Choroid plexus epithelial cell (primary cell): ENCODE results near the gene COL18A1.
"Not testable (repeated sequence)": the region's sequence is repeated elsewhere in the genome, so short reads cannot be mapped to it uniquely, and the experiment has no call there.

Experiments
- DNase-seq: peaks from one replicate; pipeline ENCODE4 v3.0.0-alpha.2; 2010; ENCODE audit warnings: low read depth
- H3K4me3 ChIP-seq: 2 replicates; pipeline ENCODE4 v1.5.1; 2011; ENCODE audit warnings: low read depth, mild to moderate bottlenecking, control low read depth, low read length, moderate library complexity
- TF ChIP-seq, protein P1 (sequence below): conservative IDR thresholded peaks from 2 replicates; pipeline ENCODE4 v1.5.1; 2011; ENCODE audit warnings: low read depth, mild to moderate bottlenecking, control low read depth, inconsistent platforms, low read length, moderate library complexity

The COL18A1 gene

DNA sequence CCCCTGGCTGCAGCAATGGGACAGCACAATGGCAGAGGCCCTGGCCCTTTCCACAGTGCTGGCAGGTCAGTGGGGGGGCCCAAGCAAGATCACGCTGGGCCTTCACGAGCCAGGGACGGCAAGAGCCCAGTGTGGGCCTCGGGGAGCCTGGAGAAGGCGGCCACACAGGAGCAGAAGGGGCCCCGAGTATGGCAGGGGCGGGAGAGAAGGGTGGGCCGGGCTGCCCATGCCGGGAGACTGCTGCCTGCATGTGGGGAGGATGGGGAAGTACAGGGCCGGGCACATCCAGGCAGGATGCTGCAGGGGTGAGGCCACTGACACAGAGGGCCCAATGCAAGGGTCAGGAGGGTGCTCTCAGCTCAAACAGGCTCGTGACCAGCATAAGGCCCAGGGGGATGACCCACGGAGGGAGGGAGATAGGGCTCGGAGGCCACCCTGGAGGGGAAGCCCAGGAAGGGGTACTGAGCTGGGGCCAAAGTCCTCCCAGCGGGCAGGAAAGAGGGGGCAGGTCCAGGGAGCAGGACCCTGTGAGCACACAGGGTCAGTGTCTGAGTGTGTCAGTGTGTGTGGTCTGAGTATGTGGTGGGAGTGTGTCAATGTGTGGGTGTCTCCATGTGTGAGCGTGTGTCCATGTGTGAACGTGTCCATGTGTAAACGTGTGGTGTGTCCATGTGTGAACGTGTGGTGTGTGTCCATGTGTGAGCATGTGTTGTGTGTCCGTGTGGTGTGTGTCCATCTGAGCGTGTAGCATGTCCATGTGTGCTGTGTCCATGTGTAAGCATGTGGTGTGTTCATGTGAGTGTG lies 124.2 kb downstream of the COL18A1 start:
- DNase-seq: no peak
- TF ChIP-seq, protein P1, sequence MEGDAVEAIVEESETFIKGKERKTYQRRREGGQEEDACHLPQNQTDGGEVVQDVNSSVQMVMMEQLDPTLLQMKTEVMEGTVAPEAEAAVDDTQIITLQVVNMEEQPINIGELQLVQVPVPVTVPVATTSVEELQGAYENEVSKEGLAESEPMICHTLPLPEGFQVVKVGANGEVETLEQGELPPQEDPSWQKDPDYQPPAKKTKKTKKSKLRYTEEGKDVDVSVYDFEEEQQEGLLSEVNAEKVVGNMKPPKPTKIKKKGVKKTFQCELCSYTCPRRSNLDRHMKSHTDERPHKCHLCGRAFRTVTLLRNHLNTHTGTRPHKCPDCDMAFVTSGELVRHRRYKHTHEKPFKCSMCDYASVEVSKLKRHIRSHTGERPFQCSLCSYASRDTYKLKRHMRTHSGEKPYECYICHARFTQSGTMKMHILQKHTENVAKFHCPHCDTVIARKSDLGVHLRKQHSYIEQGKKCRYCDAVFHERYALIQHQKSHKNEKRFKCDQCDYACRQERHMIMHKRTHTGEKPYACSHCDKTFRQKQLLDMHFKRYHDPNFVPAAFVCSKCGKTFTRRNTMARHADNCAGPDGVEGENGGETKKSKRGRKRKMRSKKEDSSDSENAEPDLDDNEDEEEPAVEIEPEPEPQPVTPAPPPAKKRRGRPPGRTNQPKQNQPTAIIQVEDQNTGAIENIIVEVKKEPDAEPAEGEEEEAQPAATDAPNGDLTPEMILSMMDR: no peak
- H3K4me3 ChIP-seq: no peak overlapping the region

DNA sequence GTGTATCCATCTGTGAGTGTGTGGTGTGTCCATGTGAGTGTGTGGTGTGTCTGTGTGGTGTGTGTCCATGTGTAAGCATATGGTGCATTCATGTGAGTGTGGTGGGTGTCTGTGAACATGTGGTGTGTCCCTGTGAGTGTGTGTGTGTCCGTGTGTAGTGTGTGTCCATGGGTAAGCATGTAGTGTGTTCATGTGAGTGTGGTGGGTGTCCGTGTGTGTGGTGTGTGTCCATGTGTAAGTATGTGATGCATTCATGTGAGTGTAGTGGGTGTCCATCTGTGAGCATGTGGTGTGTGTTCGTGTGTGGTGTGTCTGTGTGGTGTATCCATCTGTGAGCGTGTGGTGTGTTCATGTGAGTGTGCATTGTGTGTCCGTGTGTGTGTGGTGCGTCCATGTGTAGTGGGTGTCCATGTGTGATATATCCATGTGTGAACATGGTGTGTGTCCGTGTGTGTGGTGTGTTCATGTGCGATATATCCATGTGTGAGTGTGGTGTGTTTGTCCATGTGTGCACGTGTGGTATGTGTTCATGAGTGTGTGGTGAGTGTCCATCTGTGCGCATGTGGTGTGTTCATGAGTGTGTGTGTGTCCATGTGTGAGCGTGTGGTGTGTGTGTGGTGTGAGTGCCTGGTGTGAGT lies 124.9 kb downstream of the COL18A1 start:
- no peak for DNase-seq
- H3K4me3 ChIP-seq: no peak overlapping the region
- TF ChIP-seq, protein P1: no peak

DNA sequence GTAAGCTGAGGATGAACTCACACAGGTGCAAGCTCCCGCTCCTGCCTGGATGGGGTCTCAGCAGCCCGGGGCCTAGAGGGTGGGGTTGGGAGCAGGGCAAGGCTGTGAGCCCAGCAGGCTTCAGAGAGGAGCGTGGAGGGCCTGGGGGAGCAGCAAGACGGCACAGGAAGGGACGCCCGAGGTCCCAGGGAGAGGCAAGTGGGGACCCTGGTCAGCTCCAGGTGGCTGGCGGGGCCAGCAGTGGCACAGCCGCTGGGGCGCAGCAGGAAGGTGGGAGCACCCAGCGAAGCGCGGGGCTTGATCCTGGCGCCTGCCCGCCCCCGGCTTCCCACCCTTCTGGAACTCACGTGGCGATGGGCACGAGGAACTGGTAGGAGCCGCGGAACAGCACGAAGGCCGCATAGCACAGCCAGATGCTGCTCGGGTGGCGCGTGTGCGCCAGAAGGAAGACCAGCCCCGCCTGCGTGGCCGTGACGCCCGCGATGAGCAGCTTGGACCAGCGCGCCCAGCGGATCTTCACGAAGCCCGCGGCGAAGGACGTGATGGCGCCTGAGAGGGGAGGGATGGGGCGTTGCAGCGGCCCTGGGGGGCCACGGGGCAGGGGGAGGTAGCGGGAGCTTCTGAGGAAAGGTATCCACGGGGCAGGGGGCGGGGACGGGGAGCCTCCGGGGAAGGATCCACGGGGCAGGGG lies 125.6 kb downstream of the COL18A1 start:
- DNase-seq: no peak
- TF ChIP-seq, protein P1: no peak
- H3K4me3 ChIP-seq: no peak overlapping the region

DNA sequence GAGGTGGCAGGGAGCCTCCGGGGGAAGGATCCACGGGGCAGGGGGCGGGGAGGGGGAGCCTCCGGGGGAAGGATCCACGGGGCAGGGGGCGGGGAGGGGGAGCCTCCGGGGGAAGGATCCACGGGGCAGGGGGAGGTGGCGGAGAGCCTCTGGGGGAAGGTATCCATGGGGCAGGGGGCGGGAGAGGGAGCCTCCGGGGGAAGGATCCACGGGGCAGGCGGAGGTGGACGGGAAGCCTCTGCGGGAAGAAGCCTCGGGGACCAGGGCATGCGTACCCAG lies 126.1 kb downstream of the COL18A1 start:
- not testable (repeated sequence) for DNase-seq, H3K4me3 ChIP-seq

DNA sequence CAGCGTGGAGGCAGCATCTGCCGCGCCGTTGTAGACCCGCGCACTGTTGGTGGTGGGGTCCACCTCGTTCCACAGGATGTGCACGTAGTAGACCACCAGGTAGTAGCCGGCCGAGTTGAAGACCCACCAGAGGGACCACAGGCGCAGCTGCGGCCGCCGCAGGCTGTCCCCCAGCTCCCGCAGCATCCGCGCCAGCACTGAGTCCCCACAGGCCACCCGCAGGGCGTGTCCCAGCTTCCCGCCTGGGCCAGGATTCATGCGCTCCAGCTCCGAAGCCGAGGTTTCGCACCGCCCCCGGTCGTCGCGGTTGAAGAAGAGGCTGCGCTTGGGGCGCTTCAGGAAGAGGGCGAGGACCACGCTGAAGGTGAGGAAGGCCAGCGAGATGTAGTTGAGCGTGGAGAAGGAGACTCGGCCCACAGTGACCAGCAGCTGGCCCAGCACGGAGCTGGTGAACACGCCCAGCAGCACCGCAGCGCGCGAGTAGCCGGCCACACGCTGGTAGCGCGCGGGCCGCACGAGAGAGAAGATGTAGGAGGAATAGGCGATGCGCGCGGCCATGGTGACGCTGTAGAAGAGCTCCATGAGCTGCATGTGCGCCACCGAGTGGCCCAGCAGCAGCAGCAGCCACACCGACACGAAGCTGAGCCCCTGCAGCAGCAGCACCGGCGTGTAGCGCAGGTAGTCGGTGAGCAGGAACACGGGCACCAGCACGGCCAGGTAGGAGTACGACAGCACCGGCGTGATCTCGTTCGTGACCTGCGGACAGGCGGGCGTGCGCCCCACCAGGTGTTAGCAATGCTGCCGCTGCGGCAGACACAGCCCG lies 126.6 kb downstream of the COL18A1 start:
- TF ChIP-seq, protein P1: no peak
- no peak for DNase-seq
- H3K4me3 ChIP-seq: no peak overlapping the region

DNA sequence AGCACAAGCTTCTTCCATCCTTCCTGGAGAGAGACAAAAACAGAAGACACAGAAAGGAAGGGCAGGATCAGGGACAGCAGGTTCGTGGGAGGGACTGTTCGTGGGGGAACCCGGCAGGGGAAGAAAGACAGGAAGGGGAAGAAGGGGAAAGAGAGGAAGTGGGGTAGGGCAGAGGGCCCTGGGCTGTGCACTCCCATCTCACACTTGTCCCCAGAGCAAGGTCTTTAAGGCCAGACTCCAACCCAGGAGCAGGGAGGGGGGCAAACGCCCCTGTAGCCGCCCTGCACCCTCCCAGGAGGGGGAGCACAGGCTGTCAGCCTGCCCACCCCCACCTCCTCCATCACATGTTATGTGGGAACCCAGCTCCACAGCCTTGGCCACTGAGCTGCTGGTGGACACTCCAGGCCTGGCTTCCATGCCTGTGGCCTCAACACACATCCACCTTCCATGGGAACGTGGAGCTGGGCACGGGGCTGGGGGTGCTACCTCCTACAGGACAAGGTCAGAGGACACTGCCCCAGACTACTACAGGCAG lies 127.9 kb downstream of the COL18A1 start:
- TF ChIP-seq, protein P1: no peak
- H3K4me3 ChIP-seq: no peak overlapping the region
- DNase-seq: no peak
